Uterus (tissue), 2 donors: ENCODE measurements around the gene MYO18B.

ENCODE experiments used
- CTCF ChIP-seq, 4 experiments: fragments of 200-600 bp in 2 of 4; fragments of 450-650 bp in 2 of 4; sonication (generic) in 2 of 4; IDR thresholded peaks; one replicate each; pipeline ENCODE4 v1.5.1; 2016 to 2019; ENCODE audit warnings: antibody characterized with exemption in 4 of 4, mild to moderate bottlenecking in 2 of 4, moderate library complexity in 1 of 4
- POLR2A ChIP-seq, 2 donors: fragments of 450-650 bp; IDR thresholded peaks; one replicate each; pipeline ENCODE4 v1.6.1; 2016; ENCODE audit warnings: antibody characterized with exemption in 2 of 2, mild to moderate bottlenecking in 1 of 2, moderate library complexity in 1 of 2

GRCh38 chr22:25777870-25778269 lies 35.9 kb downstream of the MYO18B start:
- no peak for TF ChIP-seq CTCF (IDR thresholded peaks at IDR 0.05)
- TF ChIP-seq POLR2A (IDR thresholded peaks at IDR 0.05): no peak
